Stimulated activated CD8-positive, alpha-beta memory T cell treated with anti-CD3 and anti-CD28 coated beads, Interleukin-15, amount 100 ng/mL, for 48 hours (primary cell): ENCODE measurements around the gene PEX7.
"Not testable (repeated sequence)": the region's sequence is repeated elsewhere in the genome, so short reads cannot be mapped to it uniquely, and the experiment has no call there.

Experiments used
- DNase-seq, 2 donors: peaks; one replicate each; pipeline ENCODE4 v3.0.0-alpha.2; 2020; ENCODE audit warnings: low read depth in 2 of 2

The PEX7 gene

GRCh38 chr6:136840276-136841001 lies 18.0 kb downstream of the PEX7 start:
- DNase-seq, result no peak

GRCh38 chr6:136843210-136843609 lies 20.8 kb downstream of the PEX7 start:
- no peak for DNase-seq

GRCh38 chr6:136846046-136846445 lies 23.7 kb downstream of the PEX7 start:
- no peak for DNase-seq

DNA sequence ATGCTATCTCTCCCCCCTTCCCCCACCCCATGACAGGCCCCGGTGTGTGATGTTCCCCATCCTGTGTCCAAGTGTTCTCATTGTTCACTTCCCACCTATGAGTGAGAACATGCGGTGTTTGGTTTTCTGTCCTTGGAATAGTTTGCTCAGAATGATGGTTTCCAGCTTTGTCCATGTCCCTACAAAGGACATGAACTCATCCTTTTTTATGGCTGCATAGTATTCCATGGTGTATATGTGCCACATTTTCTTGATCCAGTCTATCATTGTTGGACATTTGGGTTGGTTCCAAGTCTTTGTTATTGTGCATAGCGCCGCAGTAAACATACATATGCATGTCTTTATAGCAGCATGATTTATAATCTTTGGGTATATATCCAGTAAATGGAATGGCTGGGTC lies 24.1 kb downstream of the PEX7 start:
- not testable (repeated sequence) for DNase-seq

DNA sequence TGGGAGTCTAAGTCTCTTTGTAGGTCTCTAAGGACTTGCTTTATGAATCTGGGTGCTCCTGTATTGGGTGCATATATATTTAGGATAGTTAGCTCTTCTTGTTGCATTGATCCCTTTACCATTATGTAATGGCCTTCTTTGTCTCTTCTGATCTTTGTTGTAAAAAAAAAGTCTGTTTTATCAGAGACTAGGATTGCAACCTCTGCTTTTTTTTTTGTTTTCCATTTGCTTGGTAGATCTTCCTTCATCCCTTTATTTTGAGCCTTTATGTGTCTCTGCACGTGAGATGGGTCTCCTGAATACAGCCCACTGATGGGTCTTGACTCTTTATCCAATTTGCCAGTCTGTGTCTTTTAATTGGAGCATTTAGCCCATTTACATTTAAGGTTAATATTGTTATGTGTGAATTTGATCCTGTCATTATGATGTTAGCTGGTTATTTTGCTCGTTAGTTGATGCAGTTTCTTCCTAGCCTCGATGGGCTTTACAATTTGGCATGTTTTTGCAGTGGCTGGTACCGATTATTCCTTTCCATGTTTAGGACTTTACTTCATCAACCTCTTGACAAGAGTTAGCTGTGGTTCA lies 27.7 kb downstream of the PEX7 start:
- not testable (repeated sequence) for DNase-seq

- no peak for DNase-seq
These were observed 37.0 kb downstream of the PEX7 start for GRCh38 chr6:136859430-136859829.

DNA sequence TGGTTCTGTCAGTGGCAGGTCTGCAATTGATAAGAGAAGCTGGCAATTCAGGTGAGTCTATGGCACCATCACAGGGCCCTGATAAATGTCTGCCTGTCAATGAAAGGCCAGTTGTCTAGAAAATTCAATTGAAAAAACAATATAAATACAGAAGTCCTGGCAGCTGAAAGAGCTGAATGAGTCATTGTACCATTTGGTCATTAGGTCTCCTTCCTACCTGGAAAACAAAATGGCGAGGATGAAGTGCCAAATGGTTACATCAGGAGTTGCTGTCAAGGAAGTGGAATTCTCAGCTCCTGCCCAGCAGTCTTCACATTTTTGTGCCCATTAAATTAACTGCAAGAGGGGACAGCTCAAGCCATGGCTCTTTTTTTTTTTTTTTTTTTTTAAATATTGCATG lies 37.7 kb downstream of the PEX7 start:
- no peak for DNase-seq

DNA sequence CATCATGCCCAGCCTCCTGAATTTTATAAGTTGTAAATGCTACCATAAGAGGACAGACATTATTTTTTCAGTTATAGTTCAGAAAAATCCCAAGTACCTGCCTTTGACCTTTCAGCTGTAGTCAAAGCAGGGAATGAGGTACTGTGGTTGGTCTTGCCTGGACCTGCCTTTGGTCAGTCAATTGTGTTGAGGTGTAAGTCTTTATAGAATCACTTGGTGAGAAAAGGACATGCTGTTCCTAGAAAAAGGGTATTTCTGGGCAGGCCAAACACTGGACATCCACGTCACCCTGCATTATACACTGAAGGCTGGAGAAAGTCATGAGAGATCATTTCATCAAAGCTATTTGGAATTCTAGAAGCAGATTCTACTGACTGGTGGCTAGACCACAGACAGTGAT lies 40.3 kb downstream of the PEX7 start:
- DNase-seq, result no peak

GRCh38 chr6:136863752-136864151 lies 41.4 kb downstream of the PEX7 start:
- DNase-seq, result no peak

- DNase-seq, result no peak
These were observed 42.3 kb downstream of the PEX7 start for GRCh38 chr6:136864676-136865075.

DNA sequence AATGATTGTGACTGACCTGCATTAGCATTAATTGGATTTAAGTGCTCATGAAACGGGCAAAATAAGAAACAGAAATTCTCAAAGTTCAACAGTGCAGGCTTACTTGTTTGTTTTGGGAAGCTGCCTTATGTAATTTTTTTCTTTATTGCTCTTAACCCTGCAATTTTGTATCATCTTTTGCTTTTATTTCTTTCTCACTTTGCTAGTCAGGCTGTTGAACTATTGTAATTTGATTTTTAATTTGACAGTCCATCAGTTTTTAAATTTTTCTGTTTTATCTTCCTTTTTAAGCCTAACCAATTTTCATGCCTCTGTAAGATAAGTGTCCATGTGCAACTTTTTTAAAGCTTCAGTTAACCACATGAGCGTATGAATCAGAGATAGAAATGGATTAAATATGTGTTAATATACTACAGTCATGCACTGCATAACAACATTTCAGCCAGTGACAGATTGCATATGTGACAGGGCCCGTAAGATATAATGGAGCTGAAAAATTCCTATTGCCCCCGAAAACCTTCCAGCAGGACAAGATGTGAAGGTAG lies 44.6 kb downstream of the PEX7 start:
- no peak for DNase-seq

DNA sequence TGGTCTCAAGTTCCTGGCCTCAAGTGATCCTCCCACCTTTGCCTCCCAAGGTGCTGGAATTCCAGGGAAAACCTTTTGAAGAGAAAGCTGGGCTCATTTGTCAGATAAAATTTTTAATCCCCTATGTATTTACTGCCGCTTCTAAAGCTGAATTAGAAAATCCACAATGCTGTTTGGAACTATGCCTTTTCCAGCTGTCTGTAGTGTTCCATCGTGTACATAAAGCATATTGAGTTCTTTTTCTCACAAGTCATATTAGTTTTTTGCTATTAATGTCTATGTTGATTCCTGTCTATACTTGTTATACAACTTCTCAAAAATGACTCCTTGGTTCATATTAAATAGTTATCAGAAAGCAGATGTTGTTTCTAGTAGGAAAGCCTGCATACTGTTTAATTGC lies 47.1 kb downstream of the PEX7 start:
- no peak for DNase-seq

DNA sequence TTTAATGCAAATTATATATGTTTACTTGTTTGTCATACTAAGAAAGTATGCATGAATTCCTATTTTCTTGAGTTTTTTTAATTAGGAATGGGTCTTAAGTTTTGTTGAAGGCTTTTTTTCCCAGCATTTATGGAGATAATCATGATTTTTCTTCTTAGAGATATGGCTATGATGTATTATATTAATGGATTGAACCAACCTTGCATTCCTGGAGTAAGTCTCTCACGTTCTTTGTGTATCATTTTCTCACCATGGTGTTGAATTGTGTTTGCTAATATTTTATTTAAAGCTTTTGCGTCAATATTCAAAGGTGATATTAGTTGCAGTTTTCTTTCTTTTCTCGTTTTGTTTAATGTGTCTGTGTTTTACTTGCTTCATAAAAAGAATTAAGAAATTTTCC lies 51.4 kb downstream of the PEX7 start:
- no peak for DNase-seq

DNA sequence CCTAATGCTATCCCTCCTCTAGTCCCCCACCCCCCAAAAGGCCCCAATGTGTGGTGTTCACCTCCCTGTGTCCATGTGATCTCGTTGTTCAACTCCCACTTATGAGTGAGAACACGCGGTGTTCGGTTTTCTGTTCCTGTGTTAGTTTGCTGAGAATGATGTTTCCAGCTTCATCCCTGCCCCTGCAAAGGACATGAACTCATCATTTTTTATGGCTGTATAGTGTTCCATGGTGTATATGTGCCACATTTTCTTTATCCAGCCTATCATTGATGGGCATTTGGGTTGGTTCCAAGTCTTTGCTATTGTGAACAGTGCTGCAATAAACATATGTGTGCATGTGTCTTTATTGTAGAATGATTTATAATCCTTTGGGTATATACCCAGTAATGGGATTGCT lies 54.1 kb downstream of the PEX7 start:
- DNase-seq, result not testable (repeated sequence)

DNA sequence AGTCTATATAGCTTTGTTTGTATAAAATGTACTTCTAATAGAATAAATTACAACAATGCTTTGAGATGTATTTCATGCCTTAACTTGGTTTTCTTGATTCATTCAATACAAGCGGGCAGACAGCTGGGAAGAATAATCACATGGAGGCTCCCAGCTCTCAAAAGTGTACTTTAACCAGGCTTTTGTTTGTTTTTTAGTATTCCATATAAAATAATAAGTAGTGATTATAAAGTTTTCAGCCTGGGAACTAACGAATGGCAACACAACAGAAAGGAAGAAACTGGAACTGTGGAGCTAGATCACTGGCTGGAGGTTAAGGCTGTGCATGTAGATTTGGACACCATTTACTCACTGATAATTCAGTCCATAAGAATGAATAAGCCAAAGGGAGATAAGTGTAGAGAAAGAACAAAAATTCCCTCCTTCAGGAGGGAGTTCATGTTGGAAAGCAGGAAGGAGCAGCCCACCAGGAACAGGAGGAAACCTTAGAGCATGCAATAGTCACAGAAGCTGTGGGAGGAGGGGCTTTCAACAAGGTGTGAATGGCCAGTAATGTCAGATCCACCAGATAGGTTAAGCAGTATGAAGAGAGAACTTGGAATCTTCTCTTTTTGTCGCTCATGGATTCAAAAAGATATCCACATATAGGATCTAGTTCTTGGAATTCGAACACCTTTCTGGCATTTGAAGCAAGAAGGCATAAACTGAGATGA lies 58.5 kb downstream of the PEX7 start:
- DNase-seq, result no peak

- no peak for DNase-seq
These were observed 63.7 kb downstream of the PEX7 start for GRCh38 chr6:136886091-136886490.

GRCh38 chr6:136887953-136888352 lies 65.6 kb downstream of the PEX7 start:
- no peak for DNase-seq

GRCh38 chr6:136889271-136890193 lies 67.1 kb downstream of the PEX7 start:
- DNase-seq, result no peak

DNA sequence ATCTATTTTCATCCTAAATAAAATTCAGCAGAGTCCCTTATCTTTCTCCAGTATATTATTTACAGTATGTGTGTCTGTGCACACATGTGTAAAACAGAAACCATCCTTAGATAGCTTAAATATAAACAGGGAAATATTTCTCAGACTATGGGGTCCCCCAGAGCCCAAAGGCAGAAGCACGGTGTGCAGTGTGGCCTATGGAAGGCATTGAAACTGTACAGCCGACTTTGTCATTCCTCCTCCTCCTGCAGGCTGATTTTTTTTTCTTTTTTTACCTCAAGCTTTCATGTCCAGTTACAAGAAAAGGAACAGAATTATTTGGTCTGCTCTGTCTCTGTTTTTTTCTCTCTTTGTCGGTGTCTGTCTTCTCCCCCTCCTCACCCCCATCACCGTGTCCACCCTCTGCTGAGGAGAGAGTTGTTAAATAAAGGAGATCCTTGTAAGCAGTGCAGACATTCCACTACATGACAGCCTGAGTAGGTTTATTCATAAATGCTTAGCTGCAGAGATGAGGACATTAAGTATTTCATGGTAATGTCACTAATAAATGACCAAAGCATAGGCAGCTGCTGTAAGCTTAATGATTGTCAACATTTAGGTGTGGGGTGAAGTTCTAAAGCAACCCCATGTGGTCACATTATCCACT lies 67.9 kb downstream of the PEX7 start:
- no peak for DNase-seq

DNA sequence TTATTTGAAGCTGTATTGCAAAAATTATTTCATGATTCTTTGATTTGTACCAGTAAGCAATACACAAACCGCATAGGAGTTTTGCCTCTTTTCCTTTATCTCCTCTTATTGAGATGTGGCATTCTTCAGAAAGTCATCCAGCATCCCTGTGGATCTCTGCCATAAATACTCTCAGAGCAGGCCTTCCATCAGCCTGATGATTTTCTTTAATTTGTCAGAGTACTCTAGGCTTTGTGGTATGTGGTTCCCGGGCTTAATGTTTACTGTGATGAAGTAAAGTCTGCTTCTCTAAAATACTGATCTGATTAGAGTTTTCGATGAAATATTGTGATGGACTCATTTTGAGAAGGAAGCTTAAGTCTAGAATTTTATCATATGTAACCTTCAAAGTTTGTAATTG lies 68.6 kb downstream of the PEX7 start:
- no peak for DNase-seq

DNA sequence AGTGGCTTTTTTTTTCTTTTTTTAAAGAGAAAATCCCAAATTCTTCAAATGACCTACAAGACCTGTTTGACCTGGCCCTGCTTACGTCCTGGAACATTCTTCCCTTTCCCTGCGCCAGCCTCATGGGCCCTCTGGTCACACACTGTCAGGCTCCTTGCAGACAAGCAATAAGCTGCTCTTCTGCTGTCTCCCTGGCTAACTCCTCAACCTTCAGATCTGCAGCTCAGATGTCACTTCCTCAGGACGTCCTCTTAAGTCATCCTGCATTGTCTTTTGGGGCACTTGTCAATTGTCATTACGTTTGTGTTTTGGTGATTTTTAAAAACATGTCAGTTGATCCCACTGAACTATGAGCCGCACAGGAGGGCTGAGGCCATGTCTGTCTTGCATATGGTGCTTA lies 70.8 kb downstream of the PEX7 start:
- DNase-seq, result no peak
